NB4 (cell line): Measurements from ENCODE around the gene ZG16.

Experiments used
- CTCF ChIP-seq: IDR thresholded peaks from one replicate; pipeline ENCODE4 v1.5.1; 2012; ENCODE audit warnings: low read depth, low read length
- MAX ChIP-seq: IDR thresholded peaks from 2 replicates; pipeline ENCODE4 v1.6.1; 2011; ENCODE audit warnings: low read depth, low read length
- MYC ChIP-seq: IDR thresholded peaks from 2 replicates; pipeline ENCODE4 v1.6.1; 2011; ENCODE audit warnings: low read depth, low read length
- POLR2A ChIP-seq: IDR thresholded peaks from 2 replicates; pipeline ENCODE4 v1.6.1; 2011; ENCODE audit warnings: mild to moderate bottlenecking; ENCODE audit not compliant: insufficient read length; ENCODE audit errors: extremely low read depth

GRCh38 chr16:29804455-29805231, 26.6 kb downstream of the ZG16 start:
- no peak for TF ChIP-seq CTCF
- no peak for TF ChIP-seq MAX
- peak; percentile 23 for TF ChIP-seq POLR2A
- TF ChIP-seq MYC, result no peak
